Neural cell (in vitro differentiated cells): Measurements from ENCODE around the gene PTPRN2.

Experiments
- EP300 ChIP-seq: fragments of 450-650 bp; conservative IDR thresholded peaks from 2 replicates; pipeline ENCODE4 v1.6.1; 2014; ENCODE audit warnings: antibody characterized with exemption, mild to moderate bottlenecking, moderate library complexity; ENCODE audit not compliant: poor library complexity, severe bottlenecking
- EZH2 ChIP-seq: fragments of 200-600, 300-800 bp; shearing (Covaris generic), sonication (generic); IDR thresholded peaks from 2 replicates; pipeline ENCODE4 v1.6.1; 2014; ENCODE audit warnings: antibody characterized with exemption, low read length, borderline replicate concordance, mild to moderate bottlenecking; ENCODE audit not compliant: insufficient read depth, poor library complexity, severe bottlenecking
- RAD21 ChIP-seq: fragments of 450-650 bp; conservative IDR thresholded peaks from 2 replicates; pipeline ENCODE4 v1.6.1; 2014; ENCODE audit warnings: antibody characterized with exemption, mild to moderate bottlenecking, moderate library complexity
- SMC3 ChIP-seq: fragments of 450-650 bp; conservative IDR thresholded peaks from 2 replicates; pipeline ENCODE4 v1.6.1; 2014; ENCODE audit warnings: antibody characterized with exemption, mild to moderate bottlenecking, moderate library complexity; ENCODE audit not compliant: poor library complexity
- TF ChIP-seq, protein P1 (sequence below): fragments of 450-650 bp; IDR thresholded peaks from 2 replicates; pipeline ENCODE4 v1.5.1; 2014; ENCODE audit warnings: antibody characterized with exemption, mild to moderate bottlenecking, moderate library complexity; ENCODE audit not compliant: poor library complexity, severe bottlenecking

GRCh38 chr7:158557441-158557755 lies 30.2 kb downstream of the PTPRN2 start:
- no peak for TF ChIP-seq SMC3
- TF ChIP-seq, protein P1, sequence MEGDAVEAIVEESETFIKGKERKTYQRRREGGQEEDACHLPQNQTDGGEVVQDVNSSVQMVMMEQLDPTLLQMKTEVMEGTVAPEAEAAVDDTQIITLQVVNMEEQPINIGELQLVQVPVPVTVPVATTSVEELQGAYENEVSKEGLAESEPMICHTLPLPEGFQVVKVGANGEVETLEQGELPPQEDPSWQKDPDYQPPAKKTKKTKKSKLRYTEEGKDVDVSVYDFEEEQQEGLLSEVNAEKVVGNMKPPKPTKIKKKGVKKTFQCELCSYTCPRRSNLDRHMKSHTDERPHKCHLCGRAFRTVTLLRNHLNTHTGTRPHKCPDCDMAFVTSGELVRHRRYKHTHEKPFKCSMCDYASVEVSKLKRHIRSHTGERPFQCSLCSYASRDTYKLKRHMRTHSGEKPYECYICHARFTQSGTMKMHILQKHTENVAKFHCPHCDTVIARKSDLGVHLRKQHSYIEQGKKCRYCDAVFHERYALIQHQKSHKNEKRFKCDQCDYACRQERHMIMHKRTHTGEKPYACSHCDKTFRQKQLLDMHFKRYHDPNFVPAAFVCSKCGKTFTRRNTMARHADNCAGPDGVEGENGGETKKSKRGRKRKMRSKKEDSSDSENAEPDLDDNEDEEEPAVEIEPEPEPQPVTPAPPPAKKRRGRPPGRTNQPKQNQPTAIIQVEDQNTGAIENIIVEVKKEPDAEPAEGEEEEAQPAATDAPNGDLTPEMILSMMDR: no peak
- TF ChIP-seq EZH2: no peak
- no peak for TF ChIP-seq EP300
- no peak for TF ChIP-seq RAD21
